GM06990 (cell line): Measurements from ENCODE around the gene PDXDC1.
A peak's percentile ranks its signal among the peaks of the same experiment; 100 is the strongest.
"Not testable (repeated sequence)": the region's sequence is repeated elsewhere in the genome, so short reads cannot be mapped to it uniquely, and the experiment has no call there.

ENCODE experiments used
- DNase-seq: peaks from one replicate; pipeline ENCODE4 v3.0.0-alpha.2; 2011; ENCODE audit not compliant: insufficient read length; ENCODE audit errors: extremely low read depth
- H3K27me3 ChIP-seq: replicated peaks from 2 replicates; pipeline ENCODE4 v1.6.0; 2011; ENCODE audit warnings: low read length; ENCODE audit not compliant: control insufficient read depth, insufficient read depth
- H3K36me3 ChIP-seq: 2 replicates; pipeline ENCODE4 v1.5.1; 2011; ENCODE audit warnings: low read length; ENCODE audit not compliant: control insufficient read depth, insufficient read depth
- H3K4me3 ChIP-seq: replicated peaks from 2 replicates; pipeline ENCODE4 v1.5.1; 2011; ENCODE audit warnings: low read depth, mild to moderate bottlenecking, control low read depth, low read length
- CTCF ChIP-seq: IDR thresholded peaks from 2 replicates; pipeline ENCODE4 v1.5.1; 2011; ENCODE audit warnings: low read length, control low read depth, mild to moderate bottlenecking, inconsistent platforms; ENCODE audit not compliant: insufficient read depth, poor library complexity, severe bottlenecking

PDXDC1 gene

GRCh38 chr16:14965328-14965727 is 9.5 kb upstream of the PDXDC1 start:
- Histone ChIP-seq H3K36me3 (no peaks in the 10 kb centered on the region), H3K4me3 (no peak overlapping the region), H3K27me3 (no peaks in the 10 kb centered on the region; the same call in 1 of the 2 replicates)
- TF ChIP-seq CTCF = no peak
- DNase-seq = no peak

GRCh38 chr16:14969795-14970194 is 5.0 kb upstream of the PDXDC1 start:
- not testable (repeated sequence) for H3K36me3 ChIP-seq, DNase-seq, H3K27me3 ChIP-seq, H3K4me3 ChIP-seq

- H3K36me3 ChIP-seq, H3K4me3 ChIP-seq, DNase-seq, H3K27me3 ChIP-seq: not testable (repeated sequence)
Observed at GRCh38 chr16:14971621-14972228, 3.1 kb upstream of the PDXDC1 start.

GRCh38 chr16:14973785-14974322 is 972 bp upstream of the PDXDC1 start:
- DNase-seq, H3K27me3 ChIP-seq, H3K36me3 ChIP-seq: not testable (repeated sequence)
- peak overlapping the region; percentile 92 for H3K4me3 ChIP-seq

GRCh38 chr16:14974331-14974655 is 533 bp upstream of the PDXDC1 start:
- H3K27me3 ChIP-seq, H3K36me3 ChIP-seq: not testable (repeated sequence)
- peak; percentile 63 for DNase-seq
- H3K4me3 ChIP-seq = peak overlapping the region; percentile 92

DNA sequence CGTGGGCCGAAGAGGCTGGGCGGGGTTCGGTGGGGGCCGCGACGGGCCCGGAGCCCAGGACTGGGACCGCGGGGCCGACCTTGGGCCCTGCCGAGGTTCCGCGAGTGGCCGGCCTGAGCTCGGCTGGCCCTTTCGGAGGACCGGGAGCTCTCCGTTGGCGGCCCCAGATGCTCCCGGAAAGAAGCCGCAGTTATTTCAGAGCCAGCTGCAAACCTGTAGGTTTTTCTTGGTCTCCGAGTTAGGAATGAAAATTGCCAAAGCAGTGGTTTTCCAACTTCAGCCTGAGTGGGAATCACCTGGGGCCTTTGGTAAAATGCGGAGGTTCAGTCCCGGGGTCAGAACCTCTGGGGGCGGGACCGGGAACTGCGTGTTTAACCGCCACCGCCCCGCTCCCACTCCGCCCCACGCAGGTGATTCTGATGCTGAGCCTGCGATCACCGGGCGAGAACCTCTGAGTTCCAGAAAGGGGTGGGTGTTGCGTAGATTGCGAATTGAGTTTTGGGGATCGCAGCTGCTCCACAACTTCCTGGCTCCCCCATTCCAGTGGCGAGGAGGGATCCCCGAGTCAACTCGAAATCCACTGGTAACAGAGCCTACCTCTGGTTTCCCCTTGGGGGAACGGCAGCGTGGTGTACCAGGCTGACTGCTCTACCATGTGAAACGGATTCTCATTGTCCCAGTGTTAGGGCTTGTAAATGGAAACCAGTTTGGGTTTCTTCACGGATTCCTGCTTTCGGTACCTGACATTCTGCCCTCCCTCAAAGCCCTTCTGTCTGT is 780 bp downstream of the PDXDC1 start:
- H3K36me3 ChIP-seq, H3K27me3 ChIP-seq: not testable (repeated sequence)
- peak; percentile 61 for DNase-seq
- peak overlapping the region; percentile 92 for H3K4me3 ChIP-seq

DNA sequence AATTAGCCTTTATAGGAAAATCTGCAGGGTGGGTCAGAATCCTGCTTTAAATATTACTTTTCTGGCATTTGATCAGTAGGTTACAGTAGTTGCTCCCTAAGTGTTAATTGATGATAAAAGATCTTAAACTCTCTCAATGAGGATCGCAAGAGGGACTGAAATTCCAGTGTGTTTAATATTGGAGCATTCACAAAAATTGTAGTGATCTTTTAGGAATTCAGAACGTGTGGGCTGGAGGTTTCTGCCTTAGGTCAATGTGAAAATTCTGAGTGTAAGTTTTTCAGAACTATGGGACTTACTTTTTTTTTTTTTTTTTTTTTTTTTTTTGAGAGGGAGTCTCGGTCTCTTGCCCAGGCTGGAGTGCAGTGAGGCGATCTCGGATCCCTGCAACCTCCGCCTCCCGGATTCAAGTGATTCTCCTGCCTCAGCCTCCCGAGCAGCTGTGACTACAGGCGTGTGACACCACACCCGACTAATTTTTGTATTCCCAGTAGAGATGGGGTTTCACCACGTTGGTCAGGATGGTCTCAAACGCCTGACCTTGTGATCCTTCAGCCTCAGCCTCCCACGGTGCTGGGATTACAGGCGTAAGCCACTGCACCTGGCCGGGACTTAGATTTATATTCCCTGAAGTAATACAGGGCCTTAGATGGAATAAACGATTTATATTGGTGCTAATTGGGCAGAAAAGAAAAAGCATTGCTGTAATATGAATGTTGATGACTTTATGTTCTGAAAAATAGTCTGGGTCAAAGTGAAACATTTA is 2.3 kb downstream of the PDXDC1 start:
- H3K4me3 ChIP-seq = peak overlapping the region; percentile 92
- H3K36me3 ChIP-seq, H3K27me3 ChIP-seq, DNase-seq: not testable (repeated sequence)

- not testable (repeated sequence) for DNase-seq, H3K27me3 ChIP-seq, H3K4me3 ChIP-seq, H3K36me3 ChIP-seq
Observed at GRCh38 chr16:14978281-14978680, 3.5 kb downstream of the PDXDC1 start.

DNA sequence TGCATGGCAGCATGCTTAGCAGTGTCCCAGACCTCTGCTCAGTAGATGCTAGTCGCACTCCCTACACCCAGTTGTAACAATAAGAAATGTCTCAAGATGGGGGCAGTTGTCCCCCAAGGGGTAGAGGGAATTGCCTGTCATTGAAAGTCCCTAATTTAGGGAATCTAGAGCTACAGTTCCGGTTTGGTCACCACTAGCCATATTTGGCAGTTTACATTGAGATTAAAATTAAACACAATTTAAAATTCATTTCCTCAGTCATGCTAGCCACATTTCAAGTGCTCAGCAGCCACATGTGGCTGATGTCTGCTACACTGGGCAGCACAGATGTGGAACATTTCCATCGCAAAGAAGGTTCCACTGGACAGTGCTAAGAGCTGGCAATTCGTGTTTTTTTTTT is 4.1 kb downstream of the PDXDC1 start:
- not testable (repeated sequence) for H3K27me3 ChIP-seq, DNase-seq, H3K4me3 ChIP-seq, H3K36me3 ChIP-seq

- not testable (repeated sequence) for DNase-seq, H3K4me3 ChIP-seq, H3K27me3 ChIP-seq, H3K36me3 ChIP-seq
Observed at GRCh38 chr16:14981234-14981633, 6.4 kb downstream of the PDXDC1 start.

DNA sequence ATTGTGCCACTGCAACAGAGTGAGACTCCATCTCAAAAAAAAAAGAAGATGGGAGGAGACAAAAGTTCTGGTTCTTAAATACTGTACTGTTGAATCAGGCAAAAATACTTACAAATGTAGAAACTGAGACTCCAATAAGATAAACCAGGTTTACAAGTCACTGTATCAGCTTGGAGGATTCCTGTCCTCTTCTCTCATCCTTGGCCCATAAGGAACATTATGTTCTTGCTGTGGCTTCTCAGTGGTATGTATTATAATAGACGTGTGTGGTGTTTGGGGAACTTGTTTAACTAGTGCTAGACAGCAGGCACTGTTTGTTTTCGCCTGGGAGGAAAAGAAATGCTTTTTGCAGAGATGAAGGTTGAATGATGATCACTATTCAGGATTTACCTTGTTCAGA is 7.7 kb downstream of the PDXDC1 start:
- not testable (repeated sequence) for DNase-seq, H3K36me3 ChIP-seq, H3K27me3 ChIP-seq, H3K4me3 ChIP-seq

DNA sequence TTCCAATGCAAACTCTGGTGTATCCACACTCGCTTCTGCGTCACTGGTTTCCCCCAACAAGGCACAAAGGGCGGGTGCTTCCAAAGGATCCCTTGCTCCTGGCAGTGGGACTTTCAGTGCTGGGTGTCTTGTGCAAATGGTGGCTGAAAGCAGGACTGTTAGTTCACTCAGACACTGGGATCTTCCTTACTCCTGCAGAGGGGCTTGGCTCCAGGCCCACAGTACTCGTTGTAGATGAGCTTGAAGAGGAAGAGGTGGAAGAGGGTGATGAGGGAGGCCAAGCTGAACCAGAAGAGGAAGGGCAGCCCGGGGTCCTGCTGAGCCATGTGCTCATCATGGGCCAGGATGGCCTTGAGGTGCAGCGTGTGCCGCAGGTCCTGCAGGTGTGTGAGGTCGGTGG is 13.3 kb downstream of the PDXDC1 start:
- not testable (repeated sequence) for H3K27me3 ChIP-seq, H3K36me3 ChIP-seq, DNase-seq, H3K4me3 ChIP-seq

DNA sequence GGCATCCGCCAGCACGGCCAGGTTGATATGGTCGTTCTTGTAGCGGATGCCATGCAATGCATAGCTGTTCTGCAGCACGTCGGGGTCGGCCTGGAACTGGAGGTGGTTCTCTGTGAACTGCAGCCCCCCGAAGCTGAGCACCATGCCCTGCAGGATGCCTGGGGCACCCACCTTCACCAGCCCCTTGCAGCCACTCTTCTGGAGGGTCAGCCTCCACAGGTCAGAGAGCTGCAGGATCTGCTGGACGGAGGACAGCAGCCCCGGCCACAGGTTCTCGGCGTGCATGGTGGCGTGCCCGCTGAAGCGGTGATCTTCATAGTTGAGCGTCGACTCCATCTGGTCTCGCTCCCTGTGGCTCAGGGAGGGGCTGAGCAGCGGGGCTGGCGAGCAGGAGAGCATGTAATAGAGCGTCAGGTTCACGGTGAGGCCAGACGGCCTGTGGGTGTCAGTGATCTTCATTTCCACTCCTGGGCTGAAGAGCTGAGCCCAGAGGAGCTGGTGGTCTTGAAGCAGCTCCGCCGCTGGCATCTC is 13.9 kb downstream of the PDXDC1 start:
- H3K27me3 ChIP-seq, DNase-seq, H3K36me3 ChIP-seq, H3K4me3 ChIP-seq: not testable (repeated sequence)
